Sigmoid colon (tissue), 4 donors: ENCODE data around the gene CUEDC1.

Experiments
- EP300 ChIP-seq, 4 donors: sonication (generic); formaldehyde crosslinking; IDR thresholded peaks; one replicate each; pipeline ENCODE4 v1.6.1; 2017; ENCODE audit warnings: antibody characterized with exemption in 4 of 4
- TF ChIP-seq, protein P1 (sequence below), 4 experiments: fragments of 450-650 bp in 3 of 4; fragments of 200-600 bp in 1 of 4; IDR thresholded peaks; one replicate each; pipeline ENCODE4 v1.5.1; 2016 to 2019; ENCODE audit warnings: antibody characterized with exemption in 4 of 4, mild to moderate bottlenecking in 3 of 4, moderate library complexity in 2 of 4

DNA sequence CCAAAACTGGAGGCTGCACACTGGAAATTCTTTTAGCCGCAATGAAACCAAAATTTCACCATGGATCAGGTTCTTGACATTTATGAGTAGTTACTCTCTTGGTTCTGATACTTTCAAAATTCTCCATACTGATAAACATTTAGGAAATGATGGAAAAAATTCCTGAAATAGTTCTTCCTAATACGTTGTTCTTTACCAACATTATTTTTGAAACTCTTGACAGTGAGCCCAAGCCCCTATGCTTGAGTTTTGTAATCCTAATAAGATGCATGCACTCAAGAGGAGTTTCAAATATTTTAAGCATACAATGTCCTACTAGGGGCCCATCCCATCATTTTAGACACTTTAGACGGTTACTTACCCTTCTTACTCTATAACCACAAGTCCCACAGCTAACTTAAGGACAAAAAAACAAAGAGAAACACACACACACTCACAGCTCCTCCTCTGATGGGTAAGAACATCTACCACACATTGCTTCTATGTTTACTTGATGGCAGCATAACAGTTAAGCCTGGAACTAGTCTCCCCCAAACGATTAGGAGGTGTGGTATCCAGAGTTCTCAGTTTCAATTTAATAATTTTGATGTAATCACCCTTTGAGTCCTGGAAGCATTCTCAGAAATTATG lies 29.2 kb upstream of the CUEDC1 start:
- TF ChIP-seq, protein P1, sequence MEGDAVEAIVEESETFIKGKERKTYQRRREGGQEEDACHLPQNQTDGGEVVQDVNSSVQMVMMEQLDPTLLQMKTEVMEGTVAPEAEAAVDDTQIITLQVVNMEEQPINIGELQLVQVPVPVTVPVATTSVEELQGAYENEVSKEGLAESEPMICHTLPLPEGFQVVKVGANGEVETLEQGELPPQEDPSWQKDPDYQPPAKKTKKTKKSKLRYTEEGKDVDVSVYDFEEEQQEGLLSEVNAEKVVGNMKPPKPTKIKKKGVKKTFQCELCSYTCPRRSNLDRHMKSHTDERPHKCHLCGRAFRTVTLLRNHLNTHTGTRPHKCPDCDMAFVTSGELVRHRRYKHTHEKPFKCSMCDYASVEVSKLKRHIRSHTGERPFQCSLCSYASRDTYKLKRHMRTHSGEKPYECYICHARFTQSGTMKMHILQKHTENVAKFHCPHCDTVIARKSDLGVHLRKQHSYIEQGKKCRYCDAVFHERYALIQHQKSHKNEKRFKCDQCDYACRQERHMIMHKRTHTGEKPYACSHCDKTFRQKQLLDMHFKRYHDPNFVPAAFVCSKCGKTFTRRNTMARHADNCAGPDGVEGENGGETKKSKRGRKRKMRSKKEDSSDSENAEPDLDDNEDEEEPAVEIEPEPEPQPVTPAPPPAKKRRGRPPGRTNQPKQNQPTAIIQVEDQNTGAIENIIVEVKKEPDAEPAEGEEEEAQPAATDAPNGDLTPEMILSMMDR (IDR thresholded peaks at IDR 0.05), result no peak
- TF ChIP-seq EP300 (IDR thresholded peaks at IDR 0.05), result no peak
